Loucy (cell line): ENCODE results near the gene CDH13.

Experiments used
- H2AFZ ChIP-seq: fragments of 200-600 bp; sonication (generic); 2 replicates; pipeline ENCODE4 v1.6.0; 2016; ENCODE audit warnings: antibody characterized with exemption, mild to moderate bottlenecking, low read length, moderate library complexity
- H3F3A ChIP-seq: fragments of 200-600 bp; 2 replicates; pipeline ENCODE4 v1.6.0; 2016; ENCODE audit warnings: antibody characterized with exemption, low read depth, mild to moderate bottlenecking
- H3K27me3 ChIP-seq: fragments of 200-600 bp; sonication (generic); 2 replicates; pipeline ENCODE4 v1.6.1; 2014; ENCODE audit warnings: low read length, mild to moderate bottlenecking; ENCODE audit not compliant: insufficient read depth, poor library complexity, severe bottlenecking
- H3K36me3 ChIP-seq: fragments of 200-600 bp; sonication (generic); 2 replicates; pipeline ENCODE4 v1.6.1; 2016; ENCODE audit warnings: low read length; ENCODE audit not compliant: insufficient read depth
- H3K4me1 ChIP-seq: fragments of 200-600 bp; sonication (generic); 2 replicates; pipeline ENCODE4 v1.5.1; 2014; ENCODE audit warnings: low read length, mild to moderate bottlenecking; ENCODE audit not compliant: insufficient read depth, poor library complexity, severe bottlenecking
- H3K4me2 ChIP-seq: fragments of 200-600 bp; sonication (generic); 2 replicates; pipeline ENCODE4 v1.6.0; 2014; ENCODE audit warnings: antibody characterized with exemption, low read length, low read depth, mild to moderate bottlenecking; ENCODE audit not compliant: poor library complexity, severe bottlenecking
- H3K4me3 ChIP-seq: fragments of 200-600 bp; sonication (generic); 2 replicates; pipeline ENCODE4 v1.5.1; 2014; ENCODE audit warnings: low read length, mild to moderate bottlenecking, mixed read lengths; ENCODE audit not compliant: poor library complexity, severe bottlenecking
- H3K79me2 ChIP-seq: fragments of 200-600 bp; sonication (generic); 2 replicates; pipeline ENCODE4 v1.6.1; 2014; ENCODE audit warnings: low read length; ENCODE audit not compliant: insufficient read depth
- H3K9ac ChIP-seq: fragments of 200-600 bp; sonication (generic); 2 replicates; pipeline ENCODE4 v1.6.0; 2014; ENCODE audit warnings: mild to moderate bottlenecking, low read depth, low read length, moderate library complexity; ENCODE audit not compliant: poor library complexity, severe bottlenecking
- H3K9me2 ChIP-seq: fragments of 200-600 bp; sonication (generic); replicated peaks from 2 replicates; pipeline ENCODE4 v1.6.1; 2016; ENCODE audit warnings: low read depth, low read length, mixed read lengths
- H3K9me3 ChIP-seq: fragments of 200-600 bp; sonication (generic); 2 replicates; pipeline ENCODE4 v1.6.1; 2014; ENCODE audit warnings: mild to moderate bottlenecking, antibody characterized with exemption, low read length, low read depth; ENCODE audit not compliant: insufficient read depth
- H4K20me1 ChIP-seq: fragments of 200-600 bp; sonication (generic); 2 replicates; pipeline ENCODE4 v1.6.0; 2014; ENCODE audit warnings: antibody characterized with exemption, low read length, mild to moderate bottlenecking; ENCODE audit not compliant: insufficient read depth, poor library complexity, severe bottlenecking
- EZH2phosphoT487 ChIP-seq: fragments of 200-600 bp; IDR thresholded peaks from 2 replicates; pipeline ENCODE4 v1.6.1; 2018; ENCODE audit warnings: antibody characterized with exemption, mild to moderate bottlenecking, moderate library complexity, borderline replicate concordance
- TF ChIP-seq, protein P1 (sequence below): fragments of 200-600 bp; sonication (generic); conservative IDR thresholded peaks from 2 replicates; pipeline ENCODE4 v1.5.1; 2014; ENCODE audit warnings: mild to moderate bottlenecking, antibody characterized with exemption, low read length

CDH13 gene

DNA sequence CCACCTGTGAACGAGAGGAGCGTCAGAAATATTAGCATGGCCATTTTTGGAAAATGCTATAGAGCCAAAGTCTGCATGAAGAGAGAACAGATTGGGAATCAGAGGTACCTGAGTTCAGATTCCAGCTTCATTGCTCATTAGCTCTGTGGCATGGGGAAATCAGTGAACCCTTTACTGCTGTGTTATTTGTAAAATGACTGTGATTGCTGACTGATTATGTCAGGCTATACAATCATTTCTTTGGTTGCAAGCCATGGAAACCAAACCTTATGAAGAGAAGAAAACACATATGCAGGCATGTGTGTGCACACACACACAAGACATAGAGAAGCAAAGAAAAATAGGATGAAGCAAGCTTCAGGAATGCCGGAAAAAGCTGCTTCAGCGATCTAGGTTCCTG, 1079.6 kb downstream of the CDH13 start:
- Histone ChIP-seq H3F3A (no peaks in the 10 kb centered on the region), H3K27me3 (no peaks in the 10 kb centered on the region), H3K9me2 (no peaks in the 10 kb centered on the region), H3K9me3 (no peaks in the 10 kb centered on the region), H3K79me2 (no peaks in the 10 kb centered on the region), H3K4me3 (no peak overlapping the region), H2AFZ (no peak overlapping the region), H3K4me2 (no peak overlapping the region), H4K20me1 (no peaks in the 10 kb centered on the region), H3K9ac (no peak overlapping the region), H3K4me1 (no peaks in the 10 kb centered on the region), H3K36me3 (no peaks in the 10 kb centered on the region)
- TF ChIP-seq, protein P1, sequence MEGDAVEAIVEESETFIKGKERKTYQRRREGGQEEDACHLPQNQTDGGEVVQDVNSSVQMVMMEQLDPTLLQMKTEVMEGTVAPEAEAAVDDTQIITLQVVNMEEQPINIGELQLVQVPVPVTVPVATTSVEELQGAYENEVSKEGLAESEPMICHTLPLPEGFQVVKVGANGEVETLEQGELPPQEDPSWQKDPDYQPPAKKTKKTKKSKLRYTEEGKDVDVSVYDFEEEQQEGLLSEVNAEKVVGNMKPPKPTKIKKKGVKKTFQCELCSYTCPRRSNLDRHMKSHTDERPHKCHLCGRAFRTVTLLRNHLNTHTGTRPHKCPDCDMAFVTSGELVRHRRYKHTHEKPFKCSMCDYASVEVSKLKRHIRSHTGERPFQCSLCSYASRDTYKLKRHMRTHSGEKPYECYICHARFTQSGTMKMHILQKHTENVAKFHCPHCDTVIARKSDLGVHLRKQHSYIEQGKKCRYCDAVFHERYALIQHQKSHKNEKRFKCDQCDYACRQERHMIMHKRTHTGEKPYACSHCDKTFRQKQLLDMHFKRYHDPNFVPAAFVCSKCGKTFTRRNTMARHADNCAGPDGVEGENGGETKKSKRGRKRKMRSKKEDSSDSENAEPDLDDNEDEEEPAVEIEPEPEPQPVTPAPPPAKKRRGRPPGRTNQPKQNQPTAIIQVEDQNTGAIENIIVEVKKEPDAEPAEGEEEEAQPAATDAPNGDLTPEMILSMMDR, result no peak

DNA sequence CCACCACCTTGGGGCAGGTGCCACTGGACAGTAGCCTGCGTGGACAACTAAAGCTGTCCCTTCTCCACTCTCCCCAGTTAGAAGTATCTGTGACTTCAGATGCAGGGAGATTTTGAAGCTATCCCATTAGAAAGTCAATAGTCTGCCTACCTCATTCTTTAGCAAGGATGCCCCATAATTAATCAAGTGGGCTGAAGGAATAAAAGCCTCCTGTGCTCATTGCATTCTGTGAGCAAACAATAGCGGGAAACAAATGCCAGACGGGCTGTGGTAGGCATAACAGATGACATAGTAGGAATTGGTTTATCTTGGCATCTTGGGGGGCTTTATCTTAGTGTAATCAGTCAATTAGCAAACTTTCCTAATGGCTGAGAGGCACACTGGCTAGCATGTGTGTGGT, 1084.3 kb downstream of the CDH13 start:
- Histone ChIP-seq H3K36me3 (no peaks in the 10 kb centered on the region), H3K9me2 (no peaks in the 10 kb centered on the region), H3K9me3 (no peaks in the 10 kb centered on the region), H3K4me3 (no peak overlapping the region), H3K4me2 (no peak overlapping the region), H3F3A (no peaks in the 10 kb centered on the region), H3K4me1 (peaks cover 28% of the 10 kb centered on the region), H3K9ac (no peak overlapping the region), H2AFZ (no peak overlapping the region), H3K27me3 (no peaks in the 10 kb centered on the region), H3K79me2 (no peaks in the 10 kb centered on the region), H4K20me1 (no peaks in the 10 kb centered on the region)
- TF ChIP-seq, protein P1, result no peak
- TF ChIP-seq EZH2phosphoT487, result no peak

DNA sequence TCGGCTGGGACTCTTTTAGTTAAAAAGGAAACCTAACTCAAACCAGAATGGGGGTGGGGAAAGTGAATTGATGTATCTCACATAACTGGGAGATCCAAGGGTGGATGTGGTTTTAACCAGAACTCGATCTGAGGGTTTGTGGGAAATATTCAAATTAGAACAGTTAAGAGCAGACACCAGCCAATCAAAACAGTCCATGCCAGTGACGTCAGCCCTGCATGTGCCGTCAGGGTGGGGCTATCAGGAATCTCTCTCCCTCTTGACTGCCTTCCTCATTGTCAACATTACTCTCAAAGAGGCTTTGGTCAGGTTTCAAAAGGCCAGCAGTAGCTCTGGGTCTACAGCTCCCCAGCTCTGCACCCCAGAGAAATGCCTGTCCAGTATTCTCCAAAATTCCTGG, 1086.8 kb downstream of the CDH13 start:
- Histone ChIP-seq H3K9ac (peak overlapping the region; percentile 46), H3F3A (no peaks in the 10 kb centered on the region), H3K4me2 (peak overlapping the region; percentile 57), H3K79me2 (no peaks in the 10 kb centered on the region), H3K9me2 (no peaks in the 10 kb centered on the region), H2AFZ (no peak overlapping the region), H3K27me3 (no peaks in the 10 kb centered on the region), H4K20me1 (no peaks in the 10 kb centered on the region), H3K4me1 (peaks cover 32% of the 10 kb centered on the region), H3K4me3 (no peak overlapping the region), H3K9me3 (no peaks in the 10 kb centered on the region), H3K36me3 (no peaks in the 10 kb centered on the region)
- TF ChIP-seq, protein P1, result no peak
- TF ChIP-seq EZH2phosphoT487, result no peak
